Activated T-cell treated with anti-CD3 and anti-CD28 coated beads, Interleukin-2, amount 50 U/mL, for 72 hours (primary cell): Measurements from ENCODE around the gene ABCC1. TPM values are rescaled to one million over a fixed set of nuclear protein-coding genes. Genes with fewer than 3 reads are reported as not detected.

Experiments
- ATAC-seq, 2 donors: fragments of 150-1000 bp; cut with Tn5 transposase; replicated peaks in 1 of 2; 2 replicates each; pipeline ENCODE4 v1.10.0; 2021; ENCODE audit warnings: moderate library complexity in 2 of 2, mild to moderate bottlenecking in 1 of 2
- DNase-seq, 2 donors: peaks; one replicate each; pipeline ENCODE4 v3.0.0; 2021 to 2022; ENCODE audit warnings: mixed read lengths in 1 of 2
- H3K27ac Mint-ChIP-seq: one replicate; pipeline ENCODE4 v1.8.0; 2022; ENCODE audit warnings: mild to moderate bottlenecking, moderate library complexity, mixed read lengths
- H3K27me3 Mint-ChIP-seq: one replicate; pipeline ENCODE4 v1.8.0; 2022; ENCODE audit warnings: low read depth, mixed read lengths
- H3K36me3 Mint-ChIP-seq, 2 donors: one replicate each; pipeline ENCODE4 v1.8.0; 2022; ENCODE audit warnings: mixed read lengths in 2 of 2, mild to moderate bottlenecking in 1 of 2; ENCODE audit not compliant: insufficient read depth in 2 of 2
- H3K4me1 Mint-ChIP-seq: one replicate; pipeline ENCODE4 v1.8.0; 2022; ENCODE audit warnings: low read depth, mixed read lengths
- H3K4me3 Mint-ChIP-seq, 2 donors: one replicate each; pipeline ENCODE4 v1.8.0; 2022; ENCODE audit warnings: mild to moderate bottlenecking in 2 of 2, mixed read lengths in 2 of 2, moderate library complexity in 2 of 2
- H3K9me3 Mint-ChIP-seq, 2 donors: one replicate each; pipeline ENCODE4 v1.8.0; 2022; ENCODE audit warnings: mixed read lengths in 2 of 2
- total RNA-seq, 2 donors: library from RNA; stranded (reverse); gene quantifications; one replicate each; pipeline ENCODE4 v1.2.3, GENCODE V29; 2022

ABCC1 gene
- total RNA-seq, 2 donors from 2014 or later = 82.3 to 90.4 TPM

GRCh38 chr16:16013812-16014211 lies 64.4 kb downstream of the ABCC1 start:
- ATAC-seq = no peak
- H3K4me3 Mint-ChIP-seq = no peak overlapping the region

GRCh38 chr16:16014329-16015224 lies 65.2 kb downstream of the ABCC1 start:
- Mint-ChIP-seq H3K36me3 (peaks cover 10 to 29% of the 10 kb centered on the region in 2 donors), H3K9me3 (no peaks in the 10 kb centered on the region), H3K27ac (no peak overlapping the region), H3K4me3 (no peak overlapping the region), H3K27me3 (no peaks in the 10 kb centered on the region), H3K4me1 (peaks cover 21% of the 10 kb centered on the region)
- DNase-seq = no peak
- ATAC-seq = no peak

More at GRCh38 chr16:16013812-16014211, 64.4 kb downstream of the ABCC1 start:
- no peaks in the 10 kb centered on the region for H3K27me3 Mint-ChIP-seq
- H3K9me3 Mint-ChIP-seq = no peaks in the 10 kb centered on the region
- no peak overlapping the region for H3K27ac Mint-ChIP-seq
- peaks cover 21% of the 10 kb centered on the region for H3K4me1 Mint-ChIP-seq
- no peak for DNase-seq
- H3K36me3 Mint-ChIP-seq = peaks cover 10 to 29% of the 10 kb centered on the region in 2 donors

GRCh38 chr16:16015849-16016248 lies 66.4 kb downstream of the ABCC1 start:
- Mint-ChIP-seq H3K36me3 (peaks cover 10 to 30% of the 10 kb centered on the region in 2 donors), H3K4me3 (no peak overlapping the region), H3K27me3 (no peaks in the 10 kb centered on the region), H3K27ac (no peak overlapping the region), H3K4me1 (peaks cover 21% of the 10 kb centered on the region), H3K9me3 (no peaks in the 10 kb centered on the region)
- DNase-seq (no peak), ATAC-seq (no peak)

- DNase-seq = no peak
- no peak overlapping the region for H3K27ac Mint-ChIP-seq
- peak in 1 of 2 donors; percentile 43 for ATAC-seq
- H3K4me1 Mint-ChIP-seq = peaks cover 21% of the 10 kb centered on the region
- no peaks in the 10 kb centered on the region for H3K9me3 Mint-ChIP-seq
- no peaks in the 10 kb centered on the region for H3K27me3 Mint-ChIP-seq
- peaks cover 9 to 30% of the 10 kb centered on the region in 2 donors for H3K36me3 Mint-ChIP-seq
- H3K4me3 Mint-ChIP-seq = no peak overlapping the region
These were observed 67.1 kb downstream of the ABCC1 start for GRCh38 chr16:16016388-16016964.

GRCh38 chr16:16017812-16018211 lies 68.4 kb downstream of the ABCC1 start:
- Mint-ChIP-seq H3K27me3 (no peaks in the 10 kb centered on the region), H3K9me3 (no peaks in the 10 kb centered on the region), H3K36me3 (peaks cover 9 to 30% of the 10 kb centered on the region in 2 donors), H3K27ac (no peak overlapping the region), H3K4me3 (no peak overlapping the region), H3K4me1 (peaks cover 21% of the 10 kb centered on the region)
- DNase-seq (no peak), ATAC-seq (peak in 1 of 2 donors; percentile 53)

- Mint-ChIP-seq H3K9me3 (no peaks in the 10 kb centered on the region), H3K4me3 (no peak overlapping the region), H3K27me3 (no peaks in the 10 kb centered on the region), H3K36me3 (peaks cover 9 to 30% of the 10 kb centered on the region in 2 donors), H3K27ac (no peak overlapping the region), H3K4me1 (peaks cover 27% of the 10 kb centered on the region)
- ATAC-seq (no peak), DNase-seq (no peak)
These were observed 69.3 kb downstream of the ABCC1 start for GRCh38 chr16:16018705-16019104.

- Mint-ChIP-seq H3K27me3 (no peaks in the 10 kb centered on the region), H3K36me3 (peaks cover 9 to 30% of the 10 kb centered on the region in 2 donors), H3K9me3 (no peaks in the 10 kb centered on the region), H3K27ac (no peak overlapping the region), H3K4me1 (peaks cover 35% of the 10 kb centered on the region), H3K4me3 (no peak overlapping the region)
- DNase-seq (no peak), ATAC-seq (no peak)
These were observed 70.1 kb downstream of the ABCC1 start for GRCh38 chr16:16019488-16019887.

GRCh38 chr16:16020291-16020690 lies 70.9 kb downstream of the ABCC1 start:
- DNase-seq (no peak), ATAC-seq (no peak)
- peaks cover 41% of the 10 kb centered on the region for H3K4me1 Mint-ChIP-seq
- no peak overlapping the region for H3K27ac Mint-ChIP-seq
- no peaks in the 10 kb centered on the region for H3K9me3 Mint-ChIP-seq
- H3K36me3 Mint-ChIP-seq = peaks cover 9 to 28% of the 10 kb centered on the region in 2 donors
- no peaks in the 10 kb centered on the region for H3K27me3 Mint-ChIP-seq
- no peak overlapping the region for H3K4me3 Mint-ChIP-seq

- DNase-seq (no peak), ATAC-seq (no peak)
- no peaks in the 10 kb centered on the region for H3K9me3 Mint-ChIP-seq
- peaks cover 43% of the 10 kb centered on the region for H3K4me1 Mint-ChIP-seq
- no peak overlapping the region for H3K4me3 Mint-ChIP-seq
- H3K27ac Mint-ChIP-seq = no peak overlapping the region
- H3K36me3 Mint-ChIP-seq = peaks cover 9 to 28% of the 10 kb centered on the region in 2 donors
- no peaks in the 10 kb centered on the region for H3K27me3 Mint-ChIP-seq
These were observed 71.6 kb downstream of the ABCC1 start for GRCh38 chr16:16021020-16021419.

GRCh38 chr16:16021646-16021987 lies 72.2 kb downstream of the ABCC1 start:
- ATAC-seq = no peak
- Mint-ChIP-seq H3K36me3 (peaks cover 7 to 25% of the 10 kb centered on the region in 2 donors), H3K4me1 (peaks cover 41% of the 10 kb centered on the region), H3K4me3 (no peak overlapping the region), H3K27me3 (no peaks in the 10 kb centered on the region), H3K27ac (no peak overlapping the region), H3K9me3 (no peaks in the 10 kb centered on the region)
- no peak for DNase-seq

GRCh38 chr16:16021988-16022682 lies 72.7 kb downstream of the ABCC1 start:
- Mint-ChIP-seq H3K27me3 (no peaks in the 10 kb centered on the region), H3K9me3 (no peaks in the 10 kb centered on the region), H3K4me1 (peaks cover 41% of the 10 kb centered on the region), H3K36me3 (peaks cover 7 to 22% of the 10 kb centered on the region in 2 donors), H3K4me3 (no peak overlapping the region), H3K27ac (peak overlapping the region; percentile 13)
- ATAC-seq (no peak), DNase-seq (no peak)

- H3K36me3 Mint-ChIP-seq = peaks cover 7 to 18% of the 10 kb centered on the region in 2 donors
- no peaks in the 10 kb centered on the region for H3K27me3 Mint-ChIP-seq
- ATAC-seq (no peak), DNase-seq (no peak)
- peak overlapping the region; percentile 63 for H3K27ac Mint-ChIP-seq
- H3K4me3 Mint-ChIP-seq = no peak overlapping the region
- H3K4me1 Mint-ChIP-seq = peaks cover 37% of the 10 kb centered on the region
- H3K9me3 Mint-ChIP-seq = no peaks in the 10 kb centered on the region
These were observed 73.3 kb downstream of the ABCC1 start for GRCh38 chr16:16022683-16023064.
